ENCODE results near the gene HTR1A.

HTR1A gene

GRCh38 chr5:63962279-63962678 lies at the start of gene HTR1A:
TSS of gene HTR1A (minus strand) at chr5:63962445. CDS start at chr5:63961719, 726 bp downstream.
- no peak for DNase-seq (ENCODE audit: low spot score)

- no peak for DNase-seq (ENCODE audit: low spot score)
Measured at GRCh38 chr5:64003966-64004365, 41.7 kb upstream of the HTR1A start.

GRCh38 chr5:64000096-64000495 lies 37.9 kb upstream of the HTR1A start:
- DNase-seq (ENCODE audit: low spot score), result no peak

GRCh38 chr5:63987053-63987452 lies 24.8 kb upstream of the HTR1A start:
- DNase-seq (ENCODE audit: low spot score), result no peak

- no peak for DNase-seq (ENCODE audit: low spot score)
Measured at GRCh38 chr5:63981864-63982263, 19.6 kb upstream of the HTR1A start.

- DNase-seq (ENCODE audit: low spot score), result no peak
Measured at GRCh38 chr5:63963926-63964325, 1.7 kb upstream of the HTR1A start.

GRCh38 chr5:63963080-63963735 lies 963 bp upstream of the HTR1A start:
- DNase-seq (ENCODE audit: low spot score), result peak; percentile 80

- DNase-seq (ENCODE audit: low spot score), result no peak
Measured at GRCh38 chr5:63961598-63962161, 565 bp downstream of the HTR1A start.

- DNase-seq (ENCODE audit: low spot score), result no peak
Measured at GRCh38 chr5:63961125-63961597, 1.1 kb downstream of the HTR1A start.

GRCh38 chr5:63960646-63961045 lies 1.6 kb downstream of the HTR1A start:
- DNase-seq (ENCODE audit: low spot score), result no peak

GRCh38 chr5:63959177-63959982 lies 2.9 kb downstream of the HTR1A start:
- DNase-seq (ENCODE audit: low spot score), result peak; percentile 71

GRCh38 chr5:63958654-63959053 lies 3.6 kb downstream of the HTR1A start:
- DNase-seq (ENCODE audit: low spot score), result no peak

GRCh38 chr5:63957617-63958016 lies 4.6 kb downstream of the HTR1A start:
- no peak for DNase-seq (ENCODE audit: low spot score)

GRCh38 chr5:63953217-63953616 lies 9.0 kb downstream of the HTR1A start:
- DNase-seq (ENCODE audit: low spot score), result peak; percentile 35

GRCh38 chr5:63935103-63935502 lies 27.1 kb downstream of the HTR1A start:
- no peak for DNase-seq (ENCODE audit: low spot score)

- DNase-seq (ENCODE audit: low spot score), result peak; percentile 97
Measured at GRCh38 chr5:63931836-63932235, 30.4 kb downstream of the HTR1A start.

- DNase-seq (ENCODE audit: low spot score), result peak; percentile 84
Measured at GRCh38 chr5:63928451-63928850, 33.8 kb downstream of the HTR1A start.

GRCh38 chr5:63923914-63924313 lies 38.3 kb downstream of the HTR1A start:
- no peak for DNase-seq (ENCODE audit: low spot score)

GRCh38 chr5:63919763-63920478 lies 42.3 kb downstream of the HTR1A start:
- DNase-seq (ENCODE audit: low spot score), result no peak

- DNase-seq (ENCODE audit: low spot score), result no peak
Measured at GRCh38 chr5:63916786-63917185, 45.5 kb downstream of the HTR1A start.

- no peak for DNase-seq (ENCODE audit: low spot score)
Measured at GRCh38 chr5:63911871-63912270, 50.4 kb downstream of the HTR1A start.

All from cerebellar cortex (tissue), 1 donor.